SK-N-SH (cell line): ENCODE data around the gene MBNL2.

ENCODE experiments used
- EP300 ChIP-seq, 2 experiments: IDR thresholded peaks; 2 replicates each; pipeline versions ENCODE4 v1.4.0 to v1.6.1; 2012; ENCODE audit warnings: borderline replicate concordance in 1 of 2, low read depth in 1 of 2, low read length in 1 of 2
- NRF1 ChIP-seq: IDR thresholded peaks from 2 replicates; pipeline ENCODE4 v1.6.1; 2012; ENCODE audit warnings: low read depth, mild to moderate bottlenecking, low read length
- TF ChIP-seq, protein P1 (sequence below): fragments of 200-600 bp; sonication (generic); IDR thresholded peaks from 2 replicates; pipeline ENCODE4 v1.6.1; 2017; ENCODE audit warnings: antibody characterized with exemption, mild to moderate bottlenecking, moderate library complexity
- TF ChIP-seq, protein P2 (sequence below): fragments of 150-350 bp; IDR thresholded peaks from 2 replicates; pipeline ENCODE4 v1.6.1; 2017; ENCODE audit warnings: antibody characterized with exemption, low read length, low read depth, borderline replicate concordance
- TF ChIP-seq, protein P3 (sequence below): IDR thresholded peaks from 2 replicates; pipeline ENCODE4 v1.6.1; 2012; ENCODE audit warnings: mild to moderate bottlenecking, low read depth, low read length, moderate library complexity
- TF ChIP-seq, protein P4 (sequence below): IDR thresholded peaks from 2 replicates; pipeline ENCODE4; 2012

DNA sequence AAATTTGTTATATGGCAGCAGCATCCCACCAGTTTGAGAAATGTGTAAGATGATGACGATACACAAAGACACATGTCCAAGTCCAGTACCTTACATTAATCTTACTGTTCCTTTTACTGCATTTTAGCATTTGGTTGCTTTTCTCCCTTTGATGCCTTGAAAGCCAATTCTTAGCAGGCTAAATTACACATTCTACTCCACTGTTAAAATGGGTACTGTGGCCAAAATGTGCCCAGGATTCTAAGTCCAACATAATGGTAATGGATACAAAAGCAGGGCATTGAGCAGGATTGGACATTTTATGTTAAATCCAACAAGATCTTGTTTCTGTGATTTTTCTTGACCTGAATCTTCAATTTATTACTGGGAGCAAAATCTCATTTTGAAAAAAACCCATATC is 159.1 kb downstream of the MBNL2 start:
- TF ChIP-seq EP300 (IDR thresholded peaks at IDR 0.05; ENCODE audit: borderline replicate concordance in 1 of 2, low read depth in 1 of 2, low read length in 1 of 2) (no peak), NRF1 (no peak)
- TF ChIP-seq, protein P1, sequence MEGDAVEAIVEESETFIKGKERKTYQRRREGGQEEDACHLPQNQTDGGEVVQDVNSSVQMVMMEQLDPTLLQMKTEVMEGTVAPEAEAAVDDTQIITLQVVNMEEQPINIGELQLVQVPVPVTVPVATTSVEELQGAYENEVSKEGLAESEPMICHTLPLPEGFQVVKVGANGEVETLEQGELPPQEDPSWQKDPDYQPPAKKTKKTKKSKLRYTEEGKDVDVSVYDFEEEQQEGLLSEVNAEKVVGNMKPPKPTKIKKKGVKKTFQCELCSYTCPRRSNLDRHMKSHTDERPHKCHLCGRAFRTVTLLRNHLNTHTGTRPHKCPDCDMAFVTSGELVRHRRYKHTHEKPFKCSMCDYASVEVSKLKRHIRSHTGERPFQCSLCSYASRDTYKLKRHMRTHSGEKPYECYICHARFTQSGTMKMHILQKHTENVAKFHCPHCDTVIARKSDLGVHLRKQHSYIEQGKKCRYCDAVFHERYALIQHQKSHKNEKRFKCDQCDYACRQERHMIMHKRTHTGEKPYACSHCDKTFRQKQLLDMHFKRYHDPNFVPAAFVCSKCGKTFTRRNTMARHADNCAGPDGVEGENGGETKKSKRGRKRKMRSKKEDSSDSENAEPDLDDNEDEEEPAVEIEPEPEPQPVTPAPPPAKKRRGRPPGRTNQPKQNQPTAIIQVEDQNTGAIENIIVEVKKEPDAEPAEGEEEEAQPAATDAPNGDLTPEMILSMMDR, result no peak
- TF ChIP-seq, protein P2, sequence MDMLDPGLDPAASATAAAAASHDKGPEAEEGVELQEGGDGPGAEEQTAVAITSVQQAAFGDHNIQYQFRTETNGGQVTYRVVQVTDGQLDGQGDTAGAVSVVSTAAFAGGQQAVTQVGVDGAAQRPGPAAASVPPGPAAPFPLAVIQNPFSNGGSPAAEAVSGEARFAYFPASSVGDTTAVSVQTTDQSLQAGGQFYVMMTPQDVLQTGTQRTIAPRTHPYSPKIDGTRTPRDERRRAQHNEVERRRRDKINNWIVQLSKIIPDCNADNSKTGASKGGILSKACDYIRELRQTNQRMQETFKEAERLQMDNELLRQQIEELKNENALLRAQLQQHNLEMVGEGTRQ, result no peak
- TF ChIP-seq, protein P3, sequence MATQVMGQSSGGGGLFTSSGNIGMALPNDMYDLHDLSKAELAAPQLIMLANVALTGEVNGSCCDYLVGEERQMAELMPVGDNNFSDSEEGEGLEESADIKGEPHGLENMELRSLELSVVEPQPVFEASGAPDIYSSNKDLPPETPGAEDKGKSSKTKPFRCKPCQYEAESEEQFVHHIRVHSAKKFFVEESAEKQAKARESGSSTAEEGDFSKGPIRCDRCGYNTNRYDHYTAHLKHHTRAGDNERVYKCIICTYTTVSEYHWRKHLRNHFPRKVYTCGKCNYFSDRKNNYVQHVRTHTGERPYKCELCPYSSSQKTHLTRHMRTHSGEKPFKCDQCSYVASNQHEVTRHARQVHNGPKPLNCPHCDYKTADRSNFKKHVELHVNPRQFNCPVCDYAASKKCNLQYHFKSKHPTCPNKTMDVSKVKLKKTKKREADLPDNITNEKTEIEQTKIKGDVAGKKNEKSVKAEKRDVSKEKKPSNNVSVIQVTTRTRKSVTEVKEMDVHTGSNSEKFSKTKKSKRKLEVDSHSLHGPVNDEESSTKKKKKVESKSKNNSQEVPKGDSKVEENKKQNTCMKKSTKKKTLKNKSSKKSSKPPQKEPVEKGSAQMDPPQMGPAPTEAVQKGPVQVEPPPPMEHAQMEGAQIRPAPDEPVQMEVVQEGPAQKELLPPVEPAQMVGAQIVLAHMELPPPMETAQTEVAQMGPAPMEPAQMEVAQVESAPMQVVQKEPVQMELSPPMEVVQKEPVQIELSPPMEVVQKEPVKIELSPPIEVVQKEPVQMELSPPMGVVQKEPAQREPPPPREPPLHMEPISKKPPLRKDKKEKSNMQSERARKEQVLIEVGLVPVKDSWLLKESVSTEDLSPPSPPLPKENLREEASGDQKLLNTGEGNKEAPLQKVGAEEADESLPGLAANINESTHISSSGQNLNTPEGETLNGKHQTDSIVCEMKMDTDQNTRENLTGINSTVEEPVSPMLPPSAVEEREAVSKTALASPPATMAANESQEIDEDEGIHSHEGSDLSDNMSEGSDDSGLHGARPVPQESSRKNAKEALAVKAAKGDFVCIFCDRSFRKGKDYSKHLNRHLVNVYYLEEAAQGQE, result no peak
- TF ChIP-seq, protein P4, sequence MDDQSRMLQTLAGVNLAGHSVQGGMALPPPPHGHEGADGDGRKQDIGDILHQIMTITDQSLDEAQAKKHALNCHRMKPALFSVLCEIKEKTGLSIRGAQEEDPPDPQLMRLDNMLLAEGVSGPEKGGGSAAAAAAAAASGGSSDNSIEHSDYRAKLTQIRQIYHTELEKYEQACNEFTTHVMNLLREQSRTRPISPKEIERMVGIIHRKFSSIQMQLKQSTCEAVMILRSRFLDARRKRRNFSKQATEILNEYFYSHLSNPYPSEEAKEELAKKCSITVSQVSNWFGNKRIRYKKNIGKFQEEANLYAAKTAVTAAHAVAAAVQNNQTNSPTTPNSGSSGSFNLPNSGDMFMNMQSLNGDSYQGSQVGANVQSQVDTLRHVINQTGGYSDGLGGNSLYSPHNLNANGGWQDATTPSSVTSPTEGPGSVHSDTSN, result no peak
